Measurements from ENCODE around the gene TNIP2. TPM values are rescaled to one million over a fixed set of nuclear protein-coding genes. Genes with fewer than 3 reads are reported as not detected.

TNIP2 gene
- total and polyA plus RNA-seq, 8 donors, result 11.4 to 25.4 (median 17.9) TPM

DNA sequence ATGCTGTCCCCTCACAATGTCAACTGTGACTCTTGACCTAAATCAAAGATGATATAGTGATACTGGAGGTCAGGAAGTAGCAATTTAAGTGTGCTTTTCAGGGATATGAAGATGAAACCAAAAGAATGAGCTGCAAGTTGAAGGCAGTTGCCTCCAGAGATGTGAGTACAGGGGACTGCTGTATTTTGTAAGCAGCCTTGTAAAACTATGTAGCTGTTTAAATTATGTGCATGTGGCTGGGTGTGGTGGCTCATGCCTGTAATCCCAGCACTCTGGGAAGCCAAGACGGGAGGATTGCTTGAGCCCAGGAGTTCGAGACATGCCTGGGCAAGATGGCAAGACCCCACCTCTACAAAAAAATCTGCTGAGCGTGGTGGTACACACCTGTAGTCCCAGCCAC is 15.1 kb upstream of the TNIP2 start:
- TF ChIP-seq, protein P1, sequence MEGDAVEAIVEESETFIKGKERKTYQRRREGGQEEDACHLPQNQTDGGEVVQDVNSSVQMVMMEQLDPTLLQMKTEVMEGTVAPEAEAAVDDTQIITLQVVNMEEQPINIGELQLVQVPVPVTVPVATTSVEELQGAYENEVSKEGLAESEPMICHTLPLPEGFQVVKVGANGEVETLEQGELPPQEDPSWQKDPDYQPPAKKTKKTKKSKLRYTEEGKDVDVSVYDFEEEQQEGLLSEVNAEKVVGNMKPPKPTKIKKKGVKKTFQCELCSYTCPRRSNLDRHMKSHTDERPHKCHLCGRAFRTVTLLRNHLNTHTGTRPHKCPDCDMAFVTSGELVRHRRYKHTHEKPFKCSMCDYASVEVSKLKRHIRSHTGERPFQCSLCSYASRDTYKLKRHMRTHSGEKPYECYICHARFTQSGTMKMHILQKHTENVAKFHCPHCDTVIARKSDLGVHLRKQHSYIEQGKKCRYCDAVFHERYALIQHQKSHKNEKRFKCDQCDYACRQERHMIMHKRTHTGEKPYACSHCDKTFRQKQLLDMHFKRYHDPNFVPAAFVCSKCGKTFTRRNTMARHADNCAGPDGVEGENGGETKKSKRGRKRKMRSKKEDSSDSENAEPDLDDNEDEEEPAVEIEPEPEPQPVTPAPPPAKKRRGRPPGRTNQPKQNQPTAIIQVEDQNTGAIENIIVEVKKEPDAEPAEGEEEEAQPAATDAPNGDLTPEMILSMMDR (IDR thresholded peaks at IDR 0.05), result no peak
- ATAC-seq, result no peak
- Histone ChIP-seq H3K9me3 (no peaks in the 10 kb centered on the region), H3K27ac (no peak overlapping the region), H3K4me1 (no peaks in the 10 kb centered on the region), H3K36me3 (no peaks in the 10 kb centered on the region), H3K27me3 (no peaks in the 10 kb centered on the region), H3K4me3 (no peak overlapping the region)
- peak in 1 of 6 donors; percentile 14 for DNase-seq
- intact Hi-C loops (cut with DNase I), result no loop called here
- no peak for FAIRE-seq
- WGBS, 2 donors, result 86 to 100% methylated on average over 3 of the region's 3 CpGs

GRCh38 chr4:2768921-2769336 is 12.8 kb upstream of the TNIP2 start:
- FAIRE-seq, result no peak
- intact Hi-C loops (cut with DNase I), result loop anchor here in 2 of 3 donors (10.0 kb wide), 2 partner anchors 166 to 266 kb away; no protein-coding TSS in a partner anchor
- H3K36me3 ChIP-seq, result no peaks in the 10 kb centered on the region
- H3K27ac ChIP-seq, result no peak overlapping the region
- WGBS, 2 donors, result 64 to 70% methylated on average over 15 of the region's 15 CpGs
- H3K9me3 ChIP-seq, result no peaks in the 10 kb centered on the region
- H3K4me3 ChIP-seq, result no peak overlapping the region
- DNase-seq, result peak in 1 of 6 donors; percentile 43
- no peaks in the 10 kb centered on the region for H3K27me3 ChIP-seq
- TF ChIP-seq, protein P1 (IDR thresholded peaks at IDR 0.05), result no peak
- no peak for ATAC-seq
- peaks cover 0 to under 1% (median 0%) of the 10 kb centered on the region in 3 donors for H3K4me1 ChIP-seq

GRCh38 chr4:2768124-2768523 is 12.0 kb upstream of the TNIP2 start:
- 87 to 91% methylated on average over 9 of the region's 9 CpGs for WGBS, 2 donors
- intact Hi-C loops (cut with DNase I), result loop anchor here in 2 of 3 donors (10.0 kb wide), 2 partner anchors 167 to 267 kb away; no protein-coding TSS in a partner anchor
- Histone ChIP-seq H3K27me3 (no peaks in the 10 kb centered on the region), H3K4me3 (no peak overlapping the region), H3K9me3 (no peaks in the 10 kb centered on the region), H3K27ac (no peak overlapping the region), H3K36me3 (no peaks in the 10 kb centered on the region), H3K4me1 (peaks cover 0 to 6% (median 0%) of the 10 kb centered on the region in 3 donors)
- DNase-seq, result no peak
- FAIRE-seq, result no peak
- TF ChIP-seq, protein P1 (IDR thresholded peaks at IDR 0.05), result no peak
- no peak for ATAC-seq

- H3K27ac ChIP-seq, result no peak overlapping the region
- ATAC-seq, result no peak
- no peaks in the 10 kb centered on the region for H3K9me3 ChIP-seq
- H3K4me1 ChIP-seq, result peaks cover 0 to 6% (median 0%) of the 10 kb centered on the region in 3 donors
- no peak for FAIRE-seq
- H3K27me3 ChIP-seq, result no peaks in the 10 kb centered on the region
- no peaks in the 10 kb centered on the region for H3K36me3 ChIP-seq
- DNase-seq, result peak in 1 of 6 donors; percentile 43
- intact Hi-C loops (cut with DNase I), result loop anchor here in 2 of 3 donors (10.0 kb wide), 2 partner anchors 167 to 267 kb away; no protein-coding TSS in a partner anchor
- TF ChIP-seq, protein P1 (IDR thresholded peaks at IDR 0.05), result no peak
- WGBS, 2 donors, result 84 to 87% methylated on average over 11 of the region's 11 CpGs
- H3K4me3 ChIP-seq, result no peak overlapping the region
Measured at GRCh38 chr4:2767705-2768074, 11.6 kb upstream of the TNIP2 start.

- ATAC-seq (no peak), FAIRE-seq (no peak), DNase-seq (peak in 1 of 6 donors; percentile 30)
- intact Hi-C loops (cut with DNase I), result loop anchor here in 2 of 3 donors (10.0 kb wide), 2 partner anchors 168 to 268 kb away; no protein-coding TSS in a partner anchor
- Histone ChIP-seq H3K4me3 (no peak overlapping the region), H3K27ac (no peak overlapping the region), H3K27me3 (no peaks in the 10 kb centered on the region), H3K4me1 (peaks cover under 1 to 6% (median 1%) of the 10 kb centered on the region in 3 donors), H3K9me3 (no peaks in the 10 kb centered on the region), H3K36me3 (no peaks in the 10 kb centered on the region)
- TF ChIP-seq, protein P1 (IDR thresholded peaks at IDR 0.05), result no peak
- WGBS, 2 donors, result 83 to 90% methylated on average over 5 of the region's 5 CpGs
Measured at GRCh38 chr4:2767046-2767704, 11.0 kb upstream of the TNIP2 start.

All from pancreas (tissue), 10 donors.